LNCaP clone FGC (cell line): ENCODE results near the gene TMEM108.

Source experiments
- DNase-seq: peaks from one replicate; pipeline ENCODE4 v3.0.0-alpha.2; 2011; ENCODE audit warnings: low read depth
- H3K4me3 ChIP-seq: 2 replicates; pipeline ENCODE4 v1.5.1; 2011; ENCODE audit warnings: mild to moderate bottlenecking, low read depth, low read length, control low read depth
- TF ChIP-seq, protein P1 (sequence below): IDR thresholded peaks from 2 replicates; pipeline ENCODE4 v1.5.1; 2012; ENCODE audit warnings: mild to moderate bottlenecking; ENCODE audit not compliant: control insufficient read depth, insufficient read depth; ENCODE audit errors: extremely low read depth

The TMEM108 gene

DNA sequence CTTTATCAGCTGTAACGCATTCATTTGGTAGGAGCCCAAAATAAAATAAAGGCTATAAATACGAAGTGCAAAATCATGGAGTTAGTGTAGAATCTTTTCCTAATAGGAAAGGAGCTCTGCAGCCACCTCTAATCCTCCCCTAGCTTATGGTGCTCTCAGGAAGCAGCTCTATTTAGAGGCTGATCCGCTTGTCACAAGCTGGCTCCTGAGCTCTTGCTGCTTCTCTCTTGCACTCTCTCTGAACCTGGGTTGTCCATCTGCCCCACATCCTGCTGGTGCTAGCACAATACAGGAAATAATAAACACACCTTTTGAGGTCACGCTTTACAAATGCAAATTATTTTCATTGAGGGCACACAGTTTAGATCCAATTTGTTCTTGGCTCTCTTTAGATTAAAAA, 324.3 kb downstream of the TMEM108 start:
- TF ChIP-seq, protein P1, sequence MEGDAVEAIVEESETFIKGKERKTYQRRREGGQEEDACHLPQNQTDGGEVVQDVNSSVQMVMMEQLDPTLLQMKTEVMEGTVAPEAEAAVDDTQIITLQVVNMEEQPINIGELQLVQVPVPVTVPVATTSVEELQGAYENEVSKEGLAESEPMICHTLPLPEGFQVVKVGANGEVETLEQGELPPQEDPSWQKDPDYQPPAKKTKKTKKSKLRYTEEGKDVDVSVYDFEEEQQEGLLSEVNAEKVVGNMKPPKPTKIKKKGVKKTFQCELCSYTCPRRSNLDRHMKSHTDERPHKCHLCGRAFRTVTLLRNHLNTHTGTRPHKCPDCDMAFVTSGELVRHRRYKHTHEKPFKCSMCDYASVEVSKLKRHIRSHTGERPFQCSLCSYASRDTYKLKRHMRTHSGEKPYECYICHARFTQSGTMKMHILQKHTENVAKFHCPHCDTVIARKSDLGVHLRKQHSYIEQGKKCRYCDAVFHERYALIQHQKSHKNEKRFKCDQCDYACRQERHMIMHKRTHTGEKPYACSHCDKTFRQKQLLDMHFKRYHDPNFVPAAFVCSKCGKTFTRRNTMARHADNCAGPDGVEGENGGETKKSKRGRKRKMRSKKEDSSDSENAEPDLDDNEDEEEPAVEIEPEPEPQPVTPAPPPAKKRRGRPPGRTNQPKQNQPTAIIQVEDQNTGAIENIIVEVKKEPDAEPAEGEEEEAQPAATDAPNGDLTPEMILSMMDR: no peak
- DNase-seq: no peak
- no peak overlapping the region for H3K4me3 ChIP-seq

DNA sequence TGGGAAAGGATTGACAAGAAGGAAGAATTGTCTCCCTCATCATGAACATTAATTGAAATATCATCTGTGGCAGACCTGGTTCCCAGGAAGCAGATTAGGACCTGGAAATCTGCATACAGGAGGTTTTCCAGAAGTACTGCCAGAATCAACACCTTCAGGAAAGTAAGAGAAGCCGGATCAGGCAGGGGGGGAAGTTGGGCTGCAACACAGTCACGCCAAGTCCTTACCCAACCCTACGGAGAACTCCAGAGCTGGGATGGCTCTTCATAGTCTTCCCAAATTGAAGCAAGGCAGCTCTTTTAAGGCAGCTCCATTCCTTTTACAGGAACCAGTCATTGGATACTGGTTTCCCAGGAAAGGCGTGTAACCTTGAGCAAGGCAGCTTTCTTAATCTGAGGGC, 326.5 kb downstream of the TMEM108 start:
- TF ChIP-seq, protein P1: no peak
- no peak for DNase-seq
- H3K4me3 ChIP-seq: no peak overlapping the region

DNA sequence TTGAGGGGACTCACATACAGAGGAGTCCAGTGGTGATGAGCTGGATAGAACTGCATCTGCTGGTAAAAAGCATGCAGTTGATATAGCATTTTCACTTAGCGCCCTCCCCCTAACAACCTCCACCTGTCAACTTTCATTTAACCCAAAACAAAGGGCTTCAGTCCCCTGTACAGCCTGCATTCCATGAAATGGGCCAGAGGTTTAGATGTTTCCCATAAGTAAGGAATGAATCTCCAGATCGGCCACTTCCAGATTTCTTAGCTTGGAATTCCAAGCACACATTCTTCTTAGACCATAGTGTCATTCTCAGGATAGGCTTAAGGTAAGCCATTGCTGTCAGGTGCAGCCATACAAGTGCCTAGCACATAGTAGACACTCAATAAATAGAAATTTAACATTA, 328.7 kb downstream of the TMEM108 start:
- H3K4me3 ChIP-seq: no peak overlapping the region
- TF ChIP-seq, protein P1: no peak
- no peak for DNase-seq

DNA sequence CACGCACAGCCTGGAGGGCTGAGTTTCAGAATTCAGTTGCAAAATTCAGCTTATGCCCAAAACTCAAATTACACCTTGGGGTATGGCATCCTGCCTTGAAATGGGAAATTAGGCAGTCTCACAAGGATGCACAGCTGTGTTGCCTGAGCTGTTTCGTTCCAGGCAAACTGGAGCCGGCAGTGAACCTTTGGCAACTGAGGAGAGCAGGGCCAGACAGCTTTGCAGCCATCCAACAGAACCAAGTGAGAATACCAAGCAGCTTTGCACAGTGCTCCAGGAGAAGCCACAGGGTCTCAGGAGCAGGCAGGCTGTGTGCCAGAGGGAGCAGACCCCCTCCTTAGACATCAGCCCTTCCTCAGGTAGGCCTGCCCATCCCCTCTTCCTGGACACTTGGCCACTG, 329.2 kb downstream of the TMEM108 start:
- TF ChIP-seq, protein P1: no peak
- H3K4me3 ChIP-seq: no peak overlapping the region

DNA sequence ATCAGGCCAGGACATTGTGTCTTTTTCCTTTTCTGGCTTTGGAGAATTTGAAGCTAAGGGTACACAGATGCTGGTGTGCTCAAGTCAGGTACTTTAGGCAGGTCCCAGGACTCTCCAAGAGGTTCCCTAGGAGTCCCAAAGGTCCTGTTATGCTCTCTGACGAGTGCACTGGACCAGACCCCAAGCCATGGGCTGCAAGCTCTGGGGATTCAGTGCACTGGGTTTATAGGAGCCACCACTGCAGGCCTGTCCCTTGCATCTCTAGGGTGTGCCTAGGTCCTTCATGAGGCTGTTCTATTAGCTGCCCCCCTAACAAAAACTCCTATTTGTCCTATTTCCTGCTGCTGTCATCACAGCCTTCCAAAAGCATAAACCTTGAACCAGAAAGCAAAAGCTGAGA, 329.8 kb downstream of the TMEM108 start:
- DNase-seq: no peak
- TF ChIP-seq, protein P1: no peak
- no peak overlapping the region for H3K4me3 ChIP-seq

More for the DNA sequence above, 329.2 kb downstream of the TMEM108 start:
- no peak for DNase-seq

DNA sequence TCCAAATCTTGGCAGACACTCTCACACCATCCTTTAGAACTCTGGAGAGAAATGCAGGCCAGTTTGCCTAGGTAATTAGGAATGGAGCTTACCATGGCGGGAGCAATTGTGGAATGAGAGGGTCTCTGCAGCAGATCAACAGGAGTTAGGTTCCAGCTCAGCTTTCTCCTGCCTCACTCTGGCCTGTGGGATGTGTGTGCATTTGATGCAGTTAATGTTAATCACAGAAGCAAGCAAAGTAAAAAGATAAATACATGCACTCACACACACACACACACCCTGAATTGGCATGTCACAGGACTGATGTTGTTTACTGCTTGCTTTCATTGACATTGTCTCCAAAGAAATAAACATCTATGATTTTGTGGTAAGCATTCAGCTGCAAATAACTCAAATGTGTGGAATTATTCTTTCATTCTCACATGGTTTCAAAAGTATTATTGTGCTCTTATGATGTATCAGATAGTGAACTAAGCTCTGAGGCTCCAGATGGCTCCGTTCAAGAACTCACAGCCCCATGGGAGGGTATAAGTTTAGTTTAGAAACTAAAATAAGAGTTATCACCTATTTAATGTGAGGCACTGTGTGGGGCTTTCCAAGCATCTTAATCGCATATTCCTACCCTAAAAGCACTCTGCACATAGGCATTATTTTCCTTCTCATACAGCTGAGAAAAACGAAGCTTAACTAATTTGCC, 330.3 kb downstream of the TMEM108 start:
- TF ChIP-seq, protein P1: no peak
- no peak overlapping the region for H3K4me3 ChIP-seq
- DNase-seq: no peak

DNA sequence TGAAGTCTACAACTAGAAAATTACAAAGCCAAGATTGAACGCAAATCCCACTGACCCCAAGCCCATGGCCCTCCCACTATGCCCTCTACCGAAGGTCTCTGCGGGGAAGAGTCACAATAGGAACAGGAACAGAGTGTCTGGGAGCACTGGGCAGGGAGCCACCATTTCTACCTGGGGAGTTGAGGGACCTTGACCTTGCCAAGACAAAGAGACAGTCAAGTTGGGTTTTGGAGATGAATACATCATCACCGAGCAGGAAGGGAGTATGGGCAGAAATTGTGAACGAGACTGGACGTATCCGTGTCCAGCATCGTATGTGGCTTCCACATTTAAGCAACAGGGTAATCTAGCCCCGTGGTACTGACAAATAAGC, 330.9 kb downstream of the TMEM108 start:
- TF ChIP-seq, protein P1: no peak
- DNase-seq: no peak
- no peak overlapping the region for H3K4me3 ChIP-seq
